Measurements from ENCODE around the gene PIGB. TPM values are rescaled to one million over a fixed set of nuclear protein-coding genes. Genes with fewer than 3 reads are reported as not detected.
A peak's percentile ranks its signal among the peaks of the same experiment; 100 is the strongest.
"Not testable (repeated sequence)": the region's sequence is repeated elsewhere in the genome, so short reads cannot be mapped to it uniquely, and the experiment has no call there.

PIGB gene
- total RNA-seq, 2 donors from 2014 or later: 14.5 to 15.9 TPM

DNA sequence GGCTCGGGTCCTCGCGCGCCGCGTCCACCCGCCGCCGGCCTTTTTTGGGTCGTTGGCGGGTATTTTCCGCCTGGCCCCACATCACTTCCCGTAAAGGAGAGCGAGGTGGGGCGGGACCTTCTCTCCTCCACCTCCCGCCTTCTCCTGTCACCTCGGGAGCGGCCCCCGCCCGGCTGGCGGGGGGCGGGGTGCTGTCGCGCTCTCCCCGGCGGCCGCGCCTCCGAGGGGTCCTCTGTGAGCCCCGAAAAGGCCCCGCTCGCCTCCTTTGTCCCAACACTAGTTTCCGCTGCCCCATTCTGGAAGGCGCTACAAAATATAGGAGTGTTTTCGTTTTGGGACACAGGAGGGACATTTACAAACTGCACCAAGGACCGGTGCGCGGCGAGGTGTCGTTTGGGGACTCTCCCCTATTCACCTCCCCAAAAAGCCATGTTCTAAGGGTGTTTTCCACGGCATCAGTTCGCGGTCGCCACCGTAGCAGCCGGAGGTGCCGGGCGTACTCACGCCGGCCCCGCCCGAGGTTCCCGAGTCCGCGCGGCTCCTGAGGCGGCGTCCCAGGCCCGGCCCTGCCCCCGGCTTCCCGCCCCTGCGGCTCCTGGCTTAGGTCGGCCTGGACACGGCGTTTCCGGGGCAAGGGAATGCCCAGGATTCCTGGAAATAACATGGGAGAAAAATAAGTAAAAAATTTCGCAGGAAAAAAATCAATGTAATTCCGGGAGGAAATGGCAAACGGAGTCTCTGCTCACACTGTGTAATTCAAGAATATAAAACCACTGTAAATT is 29.1 kb upstream of the PIGB start, which contains the start of gene RAB27A:
TSS of gene RAB27A (minus strand) at position 68 of the 782 bp plus-strand sequence. CDS start 54,879 bp downstream, outside the sequence.
- DNase-seq: peak; percentile 81 to 84
- intact Hi-C loops (cut with DNase I, micrococcal nuclease): loop anchor here (5.0 kb wide), 1 partner anchor 73 kb away; no protein-coding TSS in a partner anchor
- peak; percentile 94 for ATAC-seq

DNA sequence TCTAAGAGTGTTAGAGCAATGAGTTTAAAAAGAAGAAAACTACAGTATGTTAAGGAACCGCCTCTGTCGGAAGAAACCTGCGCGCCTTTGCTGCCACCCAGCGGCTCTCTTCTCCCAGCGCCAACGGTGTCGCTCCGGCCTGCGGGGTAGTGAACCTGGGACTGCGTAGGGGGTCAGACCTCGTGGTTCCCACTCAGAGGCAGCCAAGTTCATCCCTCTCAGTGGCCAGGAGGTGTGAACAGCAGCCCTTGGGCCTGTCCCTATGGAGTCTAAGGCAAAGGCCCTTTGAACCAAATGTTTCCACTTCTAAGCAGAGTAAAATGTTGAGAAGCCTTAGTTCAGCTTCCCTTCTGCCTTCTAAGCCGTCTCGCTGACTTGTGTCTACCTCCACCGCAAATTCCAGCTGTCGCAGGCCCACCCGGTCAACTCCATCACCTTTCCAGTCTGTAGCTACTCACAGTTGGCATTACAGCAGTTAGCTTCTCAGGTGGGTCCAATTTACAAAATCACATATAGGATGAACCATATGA is 28.4 kb upstream of the PIGB start:
- DNase-seq (peak; percentile 78 to 90), ATAC-seq (peak; percentile 82)
- intact Hi-C loops (cut with DNase I, micrococcal nuclease): loop anchor here (5.0 kb wide), 1 partner anchor 73 kb away; no protein-coding TSS in a partner anchor

DNA sequence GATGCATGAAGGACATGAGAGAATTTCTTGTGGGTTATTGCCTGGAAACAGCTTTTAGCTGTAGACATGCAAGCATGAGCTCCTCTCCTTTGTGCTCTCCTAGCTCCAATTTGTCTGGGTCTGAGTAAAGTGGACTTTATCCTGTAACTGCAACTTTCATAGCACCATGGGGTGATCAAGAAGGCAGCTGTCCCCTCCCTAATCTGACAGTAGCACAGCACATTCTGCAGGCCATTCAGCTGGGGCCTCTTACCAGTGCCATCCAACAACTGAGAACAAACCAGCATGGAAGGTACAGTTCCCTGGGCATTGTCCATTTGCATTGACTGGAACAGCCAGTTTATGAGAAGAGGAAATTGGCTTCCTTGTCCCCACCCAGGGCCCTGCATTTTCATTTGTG is 21.7 kb upstream of the PIGB start:
- intact Hi-C loops (cut with DNase I, micrococcal nuclease): no loop called here
- no peak for ATAC-seq
- no peak for DNase-seq

DNA sequence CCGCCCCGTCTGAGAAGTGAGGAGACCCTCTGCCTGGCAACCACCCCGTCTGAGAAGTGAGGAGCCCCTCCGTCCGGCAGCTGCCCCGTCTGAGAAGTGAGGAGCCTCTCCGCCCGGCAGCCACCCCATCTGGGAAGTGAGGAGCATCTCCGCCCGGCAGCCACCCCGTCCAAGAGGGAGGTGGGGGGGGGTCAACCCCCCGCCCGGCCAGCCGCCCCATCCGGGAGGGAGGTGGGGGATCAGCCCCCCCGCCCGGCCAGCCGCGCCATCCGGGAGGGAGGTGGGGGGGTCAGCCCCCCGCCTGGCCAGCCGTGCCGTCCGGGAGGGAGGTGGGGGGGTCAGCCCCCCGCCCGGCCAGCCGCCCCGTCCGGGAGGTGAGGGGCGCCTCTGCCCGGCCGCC is 16.2 kb upstream of the PIGB start:
- ATAC-seq; intact Hi-C loops (cut with DNase I, micrococcal nuclease); DNase-seq: not testable (repeated sequence)

DNA sequence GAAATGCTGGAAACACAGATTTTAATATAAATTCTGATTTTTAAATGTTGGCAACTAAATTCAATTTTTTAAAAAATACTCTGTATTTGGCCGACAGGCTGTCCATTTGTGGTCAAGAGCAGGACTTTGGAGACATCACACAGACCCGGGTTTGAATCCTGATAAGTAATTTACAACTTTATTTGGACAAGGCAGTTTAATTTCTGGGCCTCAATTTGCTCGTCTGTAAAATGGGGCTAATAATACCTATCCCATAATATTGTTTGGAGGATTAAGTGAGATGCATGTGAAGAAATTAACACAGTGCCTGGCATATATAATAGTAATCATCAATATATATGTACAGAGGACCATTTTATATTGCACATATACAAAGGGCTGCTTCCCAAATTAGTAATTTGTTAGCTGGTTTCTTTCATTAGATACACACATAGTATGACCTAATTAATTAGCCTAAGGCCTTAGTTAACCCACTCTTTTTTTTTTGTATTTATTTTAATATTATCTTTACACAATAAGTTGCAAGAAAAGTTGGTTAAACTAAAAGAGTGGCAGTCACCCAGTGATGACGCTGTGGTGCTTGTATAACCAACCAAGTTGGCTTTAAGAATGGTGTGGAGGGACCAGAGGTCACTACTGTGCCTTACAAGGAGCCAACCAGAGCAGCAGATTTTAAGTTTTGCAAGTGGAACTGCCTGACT is 665 bp downstream of the PIGB start:
- ATAC-seq: peak; percentile 34
- intact Hi-C loops (cut with DNase I, micrococcal nuclease): no loop called here
- DNase-seq: peak in 1 of 2 donors; percentile 29

DNA sequence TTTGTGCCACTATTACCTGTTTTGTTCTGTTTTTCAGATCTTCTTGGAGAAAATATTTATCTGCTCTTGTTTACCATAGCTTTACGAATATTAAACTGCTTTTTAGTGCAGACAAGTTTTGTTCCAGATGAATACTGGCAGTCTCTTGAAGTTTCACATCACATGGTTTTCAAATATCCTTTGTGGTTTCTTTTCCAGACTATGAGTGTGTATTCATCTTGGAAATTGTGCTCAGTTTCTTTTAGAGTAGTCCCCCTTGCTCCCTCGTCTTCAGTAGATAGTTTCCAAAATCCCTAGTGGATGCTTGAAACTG is 1.2 kb downstream of the PIGB start:
- ATAC-seq: no peak
- intact Hi-C loops (cut with DNase I, micrococcal nuclease): no loop called here

DNA sequence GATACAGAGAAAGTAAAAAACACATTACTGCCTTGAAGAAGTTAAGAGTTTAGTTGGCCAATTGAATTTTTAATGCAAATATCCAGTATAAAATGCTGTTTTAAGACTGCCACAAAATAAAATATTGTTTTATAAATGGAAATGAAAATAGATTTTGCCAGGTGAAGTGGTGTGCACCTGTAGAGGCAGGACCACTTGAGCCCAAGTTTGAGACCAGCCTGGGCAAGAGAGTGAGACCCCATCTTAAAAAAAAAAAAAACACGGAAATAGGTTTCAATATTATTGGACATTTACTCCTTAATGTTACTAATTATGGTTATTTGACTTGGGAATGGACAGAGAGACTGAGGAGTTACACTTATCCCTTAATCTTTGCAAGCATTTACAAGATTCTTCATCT is 1.9 kb downstream of the PIGB start:
- DNase-seq (no peak), ATAC-seq (no peak)
- intact Hi-C loops (cut with DNase I, micrococcal nuclease): no loop called here

More for the DNA sequence above, 1.2 kb downstream of the PIGB start:
- no peak for DNase-seq

DNA sequence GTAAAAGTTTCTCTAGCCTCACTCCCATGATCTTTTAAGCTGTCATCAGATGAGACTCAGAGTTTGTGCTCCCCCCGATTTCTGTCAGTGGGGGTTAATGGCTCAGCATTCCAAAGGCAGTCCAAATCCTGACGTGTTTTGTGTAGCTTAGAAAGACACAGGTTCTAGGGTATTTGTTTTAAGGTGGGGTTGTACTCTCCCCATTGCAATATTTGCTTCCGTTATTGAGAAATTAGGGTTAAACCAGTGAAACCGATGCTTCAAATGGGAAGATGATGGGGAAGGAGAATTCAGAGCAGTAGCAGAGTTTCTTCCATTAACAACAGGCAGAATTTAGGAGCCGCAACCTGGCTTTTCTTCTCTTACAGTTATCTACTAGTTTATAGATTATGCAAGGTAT is 3.4 kb downstream of the PIGB start:
- DNase-seq (no peak), ATAC-seq (no peak)
- intact Hi-C loops (cut with DNase I, micrococcal nuclease): no loop called here

DNA sequence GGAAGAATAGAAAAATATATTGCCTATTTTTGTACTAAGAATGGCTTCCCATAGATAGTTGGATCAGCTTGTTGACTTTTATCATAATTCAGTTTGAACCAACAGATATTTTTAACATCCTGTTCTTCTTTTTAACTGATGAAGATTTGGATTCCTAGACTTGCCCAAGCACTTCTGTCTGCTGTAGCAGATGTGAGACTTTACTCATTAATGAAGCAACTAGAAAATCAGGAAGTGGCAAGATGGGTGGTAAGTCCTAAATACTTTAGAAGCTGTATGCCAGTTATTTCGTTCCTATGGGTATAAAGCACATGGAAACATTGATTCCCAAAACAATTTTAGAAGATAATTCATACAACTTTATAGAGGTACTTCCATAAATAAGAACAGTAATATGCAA is 8.4 kb downstream of the PIGB start:
- no peak for ATAC-seq
- intact Hi-C loops (cut with DNase I, micrococcal nuclease): no loop called here

DNA sequence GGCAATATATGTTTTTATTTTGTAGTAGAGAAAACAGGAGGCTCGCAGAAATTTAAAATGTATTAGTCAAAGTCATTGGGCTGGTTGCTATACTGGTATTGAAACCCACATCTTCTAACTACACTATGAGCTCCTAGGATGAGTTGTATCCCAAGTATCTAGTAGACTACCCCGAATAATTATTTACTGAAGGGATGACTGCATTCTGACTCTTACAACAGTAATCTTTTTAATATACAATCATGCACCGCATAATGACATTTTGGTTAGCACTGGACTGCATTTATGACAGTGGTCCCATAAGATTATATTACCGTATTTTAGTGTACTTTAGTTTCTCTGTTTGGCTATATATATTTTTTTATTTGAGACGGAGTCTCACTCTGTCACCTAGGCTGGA is 15.3 kb downstream of the PIGB start:
- intact Hi-C loops (cut with DNase I, micrococcal nuclease): no loop called here
- no peak for ATAC-seq
- DNase-seq: no peak

More for the DNA sequence above, 8.4 kb downstream of the PIGB start:
- DNase-seq: no peak

DNA sequence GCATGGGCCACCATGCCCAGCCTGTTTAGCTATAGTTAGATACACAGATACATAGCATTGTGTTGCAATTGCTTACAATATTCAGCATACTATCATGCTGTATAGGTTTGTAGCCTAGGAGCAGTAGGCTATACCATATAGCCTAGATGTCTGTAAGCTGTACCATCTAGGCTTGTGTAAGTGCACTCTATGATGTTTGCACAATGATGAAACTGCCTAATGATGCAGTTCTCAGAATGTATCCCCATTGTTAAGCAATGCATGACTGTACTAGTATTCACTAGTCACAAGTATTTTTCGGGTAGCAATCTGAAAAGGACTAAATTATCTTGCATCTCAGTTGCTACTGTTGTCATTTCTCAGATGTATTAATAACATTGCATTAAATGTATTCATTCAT is 16.0 kb downstream of the PIGB start:
- no peak for DNase-seq
- intact Hi-C loops (cut with DNase I, micrococcal nuclease): no loop called here
- ATAC-seq: no peak

DNA sequence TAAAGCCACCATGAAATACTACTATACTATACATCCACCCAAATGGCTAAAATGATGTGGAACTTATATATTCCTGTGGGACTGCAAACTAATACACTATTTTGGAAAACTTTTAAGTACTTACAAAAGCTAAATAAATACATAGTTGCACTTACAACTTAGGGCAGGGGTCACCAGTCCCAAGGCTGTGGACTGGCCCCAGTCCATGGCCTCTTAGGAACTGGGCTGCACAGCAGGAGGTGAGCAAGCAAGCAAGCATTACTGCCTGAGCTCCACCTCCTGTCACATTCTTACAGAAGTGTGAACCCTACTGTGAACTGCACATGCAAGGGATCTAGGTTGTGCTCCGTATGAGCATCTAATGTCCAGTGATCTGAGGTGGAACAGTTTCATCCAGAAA is 18.1 kb downstream of the PIGB start:
- DNase-seq (no peak), ATAC-seq (no peak)
- intact Hi-C loops (cut with DNase I, micrococcal nuclease): no loop called here

DNA sequence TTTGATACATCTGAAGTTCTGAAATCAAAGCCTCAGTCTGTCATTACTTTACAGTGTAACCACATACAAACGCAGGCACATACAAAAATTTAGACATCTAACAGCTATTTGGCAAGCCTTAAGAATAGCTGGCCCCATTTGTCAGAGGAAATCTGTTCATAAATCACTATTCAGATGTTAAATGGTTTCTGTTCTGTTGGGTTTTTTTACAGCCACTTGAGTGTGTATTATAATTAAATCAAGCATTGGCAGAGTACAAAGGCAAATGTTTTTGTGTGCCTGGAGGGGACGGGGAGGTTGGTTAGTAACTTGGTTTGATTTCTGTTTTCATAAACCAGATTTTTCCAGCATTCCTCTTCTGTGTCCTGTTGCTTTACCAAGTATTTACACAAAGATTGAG is 24.1 kb downstream of the PIGB start:
- DNase-seq (no peak), ATAC-seq (no peak)
- intact Hi-C loops (cut with DNase I, micrococcal nuclease): no loop called here

DNA sequence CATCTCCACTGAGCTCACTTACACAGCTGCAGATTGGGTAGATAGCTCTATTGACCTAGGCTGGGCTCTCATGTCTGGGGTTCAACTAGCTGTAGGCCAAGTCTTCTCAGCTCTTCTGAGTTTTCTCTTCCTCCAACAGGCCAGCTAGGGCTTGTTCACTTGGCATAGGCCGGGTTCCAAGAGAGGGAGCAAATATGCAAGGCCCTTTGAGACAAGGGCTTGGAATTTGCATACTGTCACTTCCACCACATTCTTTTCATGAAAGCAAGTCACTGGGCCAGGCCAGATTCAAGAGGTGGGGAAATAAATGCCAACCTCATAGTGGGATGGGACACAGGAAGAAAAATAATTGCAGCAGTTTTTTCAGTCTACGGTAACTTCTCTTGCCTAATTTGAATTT is 25.2 kb downstream of the PIGB start:
- no peak for ATAC-seq
- intact Hi-C loops (cut with DNase I, micrococcal nuclease): no loop called here
- no peak for DNase-seq

DNA sequence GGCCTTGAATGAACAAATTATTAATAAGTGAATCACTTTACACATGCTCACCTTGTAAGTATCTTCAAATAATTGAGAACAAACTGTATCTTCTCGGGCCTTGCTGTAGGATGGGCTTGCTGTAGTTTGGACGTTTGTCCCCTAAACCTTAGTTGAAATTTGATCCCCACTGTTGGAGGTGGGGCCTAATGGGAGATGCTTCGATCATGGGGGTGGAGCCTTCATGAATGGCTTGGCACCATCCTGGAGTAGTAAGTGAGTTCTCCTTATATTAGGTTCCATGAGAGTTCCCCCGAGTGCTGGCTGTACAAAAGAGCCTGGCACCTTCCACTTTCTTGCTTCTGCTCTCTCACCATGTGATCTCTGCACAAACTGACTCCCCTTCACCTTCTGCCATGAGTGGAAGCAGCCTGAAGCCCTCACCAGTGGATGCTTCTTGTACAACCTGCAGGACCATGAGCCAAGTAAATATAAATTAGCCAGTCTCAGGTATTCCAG is 29.3 kb downstream of the PIGB start:
- ATAC-seq (no peak), DNase-seq (no peak)
- intact Hi-C loops (cut with DNase I, micrococcal nuclease): no loop called here

DNA sequence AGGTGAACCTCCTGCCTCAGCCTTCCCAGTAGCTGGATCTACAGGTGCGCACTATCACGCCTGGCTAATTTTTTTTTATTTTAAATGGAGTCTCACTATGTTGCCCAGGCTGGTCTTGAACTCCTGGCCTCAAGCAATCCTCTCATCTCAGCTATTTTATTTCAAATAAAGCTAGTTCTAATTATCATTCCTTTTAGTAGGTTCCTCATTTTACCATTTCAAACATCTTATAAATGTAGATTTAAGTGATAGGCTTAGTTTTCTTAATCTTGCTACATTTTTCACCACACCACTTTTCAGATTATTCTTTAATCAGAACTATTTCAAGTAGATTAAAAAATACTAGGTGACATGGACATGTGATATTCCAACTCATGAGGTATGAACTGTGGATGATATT is 30.3 kb downstream of the PIGB start:
- DNase-seq (no peak), ATAC-seq (no peak)
- intact Hi-C loops (cut with DNase I, micrococcal nuclease): no loop called here

DNA sequence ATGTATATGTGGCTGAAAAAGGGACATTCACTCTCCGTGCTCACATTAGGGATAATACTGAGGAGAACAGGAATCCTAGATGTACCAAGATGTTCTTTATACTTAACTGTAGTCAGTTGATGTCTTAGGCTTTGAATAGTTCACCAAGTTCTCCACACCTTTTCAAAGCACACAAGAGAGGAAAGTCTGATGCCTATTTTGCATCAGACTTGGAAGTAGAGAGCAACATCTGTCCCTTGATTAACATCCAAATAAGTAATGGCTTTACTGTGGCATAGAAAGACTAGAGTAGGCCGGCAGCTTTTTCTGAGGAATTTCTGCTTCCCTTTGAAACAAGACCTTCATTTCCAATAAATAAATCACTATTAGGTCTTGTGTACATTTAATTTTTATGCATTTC is 34.0 kb downstream of the PIGB start:
- ATAC-seq (no peak), DNase-seq (no peak)
- intact Hi-C loops (cut with DNase I, micrococcal nuclease): no loop called here

DNA sequence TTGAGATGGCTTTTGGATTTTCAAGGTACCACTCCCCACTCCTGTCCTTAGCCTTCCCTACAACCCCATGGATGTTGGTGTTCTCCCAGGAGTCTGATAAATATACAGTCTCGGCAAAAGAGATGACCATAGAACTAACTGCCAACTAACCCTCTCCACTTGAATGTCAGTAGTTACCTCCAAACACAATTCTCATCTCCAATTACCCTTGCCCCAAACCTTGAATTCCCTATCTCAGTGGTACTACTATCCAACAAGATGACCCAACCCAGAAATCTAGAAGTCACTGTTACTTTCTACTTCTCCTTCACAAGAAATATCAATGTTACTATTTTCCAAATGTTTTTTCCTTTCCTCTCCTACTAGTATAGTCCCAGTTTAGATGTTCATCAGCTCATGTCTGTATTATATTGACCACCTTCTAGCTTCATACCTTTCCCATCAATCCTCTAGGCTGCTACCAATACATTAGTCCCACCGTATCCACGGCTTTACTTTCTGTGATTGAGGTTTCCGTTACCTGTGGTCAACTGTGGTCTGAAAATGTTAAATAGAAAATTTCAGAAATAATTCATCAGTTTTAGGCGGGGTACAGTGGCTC is 38.1 kb downstream of the PIGB start:
- DNase-seq (no peak), ATAC-seq (no peak)
- intact Hi-C loops (cut with DNase I, micrococcal nuclease): no loop called here

DNA sequence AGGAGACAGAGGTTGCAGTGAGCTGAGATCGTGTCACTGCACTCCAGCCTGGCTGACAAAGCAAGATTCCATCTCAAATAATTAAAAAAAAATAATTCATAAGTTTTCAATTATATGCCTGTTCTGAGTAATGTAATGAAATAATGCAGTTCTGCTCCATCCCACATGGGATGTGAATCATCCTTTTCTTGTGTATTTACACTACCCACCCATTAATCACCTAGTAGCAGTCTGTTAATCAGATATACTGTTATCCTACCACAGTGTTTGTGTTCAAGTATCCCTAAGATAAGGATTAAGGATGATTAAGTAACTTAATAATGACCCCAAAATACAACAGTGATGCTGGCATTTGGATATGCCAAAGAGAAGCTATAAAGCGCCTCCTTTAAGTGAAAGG is 38.8 kb downstream of the PIGB start:
- ATAC-seq (no peak), DNase-seq (no peak)
- intact Hi-C loops (cut with DNase I, micrococcal nuclease): no loop called here

DNA sequence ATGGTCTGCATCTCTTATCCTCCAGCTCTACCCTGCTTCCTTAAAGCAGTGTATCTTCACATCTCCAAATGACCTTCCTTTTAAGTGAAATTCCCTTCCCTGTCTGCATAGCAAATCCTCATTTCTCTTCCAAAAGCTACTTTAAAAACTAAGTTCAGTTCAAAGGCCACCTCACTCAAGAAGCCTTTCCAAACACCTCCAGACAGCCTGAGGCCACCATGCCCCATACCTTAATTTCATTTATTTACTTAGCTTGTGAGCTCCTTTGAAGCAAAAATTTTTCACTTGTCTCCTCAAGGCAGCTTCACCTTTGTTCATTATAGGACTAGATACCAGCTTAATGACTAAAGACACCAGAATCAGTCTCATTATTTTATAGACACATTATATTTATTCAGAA is 39.4 kb downstream of the PIGB start:
- intact Hi-C loops (cut with DNase I, micrococcal nuclease): no loop called here
- no peak for ATAC-seq
- DNase-seq: no peak

Measured in left colon (tissue), 2 donors.